HL-60/S4 treated with phorbol 12-myristate 13-acetate at 8.2 ng/mL for 4 days and 3 days (cell line): ENCODE data around the gene NARF.

Source experiments
- in situ Hi-C: fragments of 300-500 bp; cut with MboI; formaldehyde crosslinking; loops from 2 replicates; pipeline ENCODE4 v1.15.0; 2022; ENCODE audit warnings: low sequenced_read_pairs

NARF gene

DNA sequence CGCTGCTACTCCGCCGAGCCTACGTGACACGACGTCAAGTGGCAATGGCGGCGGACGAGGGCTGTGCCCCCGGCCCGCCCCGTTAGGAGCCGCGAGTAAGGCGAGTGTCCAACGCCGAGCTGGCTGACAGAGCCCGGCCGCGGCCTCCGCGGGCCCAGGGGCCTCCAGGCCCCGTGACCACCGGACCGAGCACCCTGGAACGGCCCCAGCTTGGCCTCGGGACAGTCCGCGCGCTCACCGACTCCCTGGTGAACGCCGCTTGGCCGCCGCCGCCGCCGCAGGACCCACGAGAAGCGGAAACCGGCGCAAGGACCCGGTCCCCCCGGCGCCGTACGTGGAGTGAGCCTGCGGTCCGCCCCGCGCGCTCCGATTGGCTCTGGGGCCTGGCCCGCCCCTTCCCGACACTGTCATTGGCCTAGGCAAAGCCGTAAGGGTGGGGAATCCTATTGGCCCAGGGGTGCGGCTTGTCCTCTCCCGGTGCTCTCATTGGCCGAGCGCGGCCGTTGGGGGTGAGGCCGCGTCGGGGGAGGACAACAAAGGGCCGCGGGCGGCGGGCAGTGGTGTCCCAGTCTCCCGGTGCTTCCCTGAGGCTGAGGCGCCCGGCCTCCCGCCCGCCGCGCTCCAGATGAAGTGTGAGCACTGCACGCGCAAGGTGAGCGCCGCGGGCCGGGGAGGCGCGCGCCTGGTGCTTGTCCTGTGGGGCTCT, at the start of gene NARF:
Gene NARF (plus strand): TSS at position 563 of the 706 bp plus-strand sequence. CDS start 63 bp downstream, at position 626.
- in situ Hi-C loops: no loop called here

DNA sequence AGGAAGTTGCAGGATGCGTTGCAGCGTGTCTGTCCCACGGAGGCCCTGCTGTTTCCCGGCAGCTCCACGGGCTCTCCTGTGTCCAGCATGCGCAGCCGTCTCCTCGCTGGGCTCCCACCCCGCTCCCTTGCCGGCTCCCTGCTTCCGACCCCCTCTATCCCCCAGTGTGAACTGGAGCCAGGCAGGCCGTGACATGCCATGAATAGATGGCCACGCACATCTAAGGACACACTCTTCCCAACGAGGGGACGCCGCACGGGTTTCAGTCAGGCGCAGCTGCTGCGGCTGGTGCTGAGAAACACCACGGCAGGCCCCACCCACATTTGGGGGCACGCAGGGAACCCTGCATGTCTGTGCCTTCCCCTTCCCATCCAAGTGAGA, 49.6 kb upstream of the NARF start:
- in situ Hi-C loops: loop anchor here (25.0 kb wide), 1 partner anchor 147 kb away; the partner anchor contains the start of gene CSNK1D

DNA sequence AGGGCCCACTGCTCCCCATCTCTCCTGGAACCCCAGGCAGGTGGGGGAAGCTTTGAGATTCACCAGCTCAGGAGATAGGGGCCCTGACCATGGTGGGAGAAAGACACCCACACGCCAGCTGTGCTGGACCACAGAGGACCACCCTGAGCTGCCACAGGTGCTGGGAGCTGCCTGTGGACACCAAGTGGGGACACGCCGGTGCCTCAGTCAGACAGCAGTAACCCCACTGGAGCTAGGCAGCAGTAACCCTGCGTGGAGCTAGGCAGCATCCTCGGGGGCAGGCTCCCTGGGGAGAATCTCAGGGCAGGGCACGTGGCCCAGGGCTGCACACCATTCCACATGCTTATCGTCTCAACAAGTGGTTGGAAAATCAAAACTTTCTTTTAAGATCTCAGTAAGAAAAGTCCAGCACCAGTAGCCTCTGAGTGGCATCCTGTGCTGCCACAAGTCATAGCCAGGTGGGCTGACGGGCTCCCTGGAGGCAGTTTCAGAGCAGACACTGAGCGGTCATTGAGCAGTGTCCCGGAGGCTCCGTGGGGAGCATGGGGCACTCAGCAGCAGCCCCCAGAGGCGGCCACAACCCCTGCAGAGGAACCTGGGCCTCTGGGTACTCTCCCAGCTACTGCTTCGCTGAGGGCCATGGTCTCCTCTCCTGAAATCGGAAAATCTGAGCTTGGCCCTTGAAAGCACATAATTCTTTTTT, 48.4 kb upstream of the NARF start:
- in situ Hi-C loops: loop anchor here (5.0 to 25.0 kb wide), 2 partner anchors 58 to 148 kb away; partner anchors contain the start of gene CSNK1D

DNA sequence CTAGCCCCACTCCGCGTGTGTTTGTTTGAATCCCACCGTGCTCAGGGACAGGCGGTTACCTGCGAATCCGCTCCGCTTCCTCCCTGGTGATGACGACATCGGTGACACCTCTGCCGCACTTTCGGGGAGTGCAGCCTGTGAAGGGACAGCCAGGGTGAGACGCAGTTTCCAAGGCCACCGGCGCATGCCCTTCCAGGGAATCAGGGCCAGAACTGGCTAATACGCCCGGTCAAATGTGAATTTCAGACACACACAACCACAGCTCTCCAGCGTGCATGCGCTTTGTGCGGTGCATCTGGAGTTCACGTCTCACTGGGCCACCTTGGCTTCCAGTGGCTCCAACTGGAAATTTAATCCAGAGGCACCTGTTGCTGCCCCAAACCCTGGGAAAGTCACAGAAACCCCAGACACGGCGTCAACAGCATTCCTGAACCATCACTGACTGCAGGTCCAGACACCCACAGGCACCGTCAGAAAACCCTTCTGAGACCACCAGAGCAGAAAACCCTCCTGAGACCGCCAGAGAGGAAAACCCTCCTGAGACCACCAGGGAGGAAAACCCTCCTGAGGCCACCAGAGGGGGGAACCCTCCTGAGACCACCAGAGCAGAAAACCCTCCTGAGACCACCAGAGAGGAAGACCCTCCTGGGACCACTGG, 47.0 kb upstream of the NARF start:
- in situ Hi-C loops: loop anchor here (5.0 to 25.0 kb wide), 2 partner anchors 59 to 149 kb away; partner anchors contain the start of gene CSNK1D

DNA sequence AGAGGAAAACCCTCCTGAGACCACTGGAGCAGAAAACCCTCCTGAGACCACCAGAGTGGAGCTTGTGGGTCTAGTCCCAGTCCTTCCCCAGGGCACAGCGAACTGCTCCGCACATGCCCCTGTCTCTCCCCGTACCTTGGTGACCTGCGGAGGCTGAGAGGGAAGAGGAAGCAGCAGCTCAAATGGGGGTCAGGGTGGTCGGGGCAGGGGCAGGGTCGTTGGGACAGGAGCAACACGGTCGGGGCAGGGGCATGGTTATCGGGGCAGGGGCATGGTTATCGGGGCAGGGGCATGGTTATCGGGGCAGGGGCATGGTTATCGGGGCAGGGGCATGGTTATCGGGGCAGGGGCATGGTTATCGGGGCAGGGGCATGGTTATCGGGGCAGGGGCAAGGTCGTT, 46.5 kb upstream of the NARF start:
- in situ Hi-C loops: loop anchor here (5.0 to 25.0 kb wide), 2 partner anchors 60 to 150 kb away; partner anchors contain the start of gene CSNK1D

DNA sequence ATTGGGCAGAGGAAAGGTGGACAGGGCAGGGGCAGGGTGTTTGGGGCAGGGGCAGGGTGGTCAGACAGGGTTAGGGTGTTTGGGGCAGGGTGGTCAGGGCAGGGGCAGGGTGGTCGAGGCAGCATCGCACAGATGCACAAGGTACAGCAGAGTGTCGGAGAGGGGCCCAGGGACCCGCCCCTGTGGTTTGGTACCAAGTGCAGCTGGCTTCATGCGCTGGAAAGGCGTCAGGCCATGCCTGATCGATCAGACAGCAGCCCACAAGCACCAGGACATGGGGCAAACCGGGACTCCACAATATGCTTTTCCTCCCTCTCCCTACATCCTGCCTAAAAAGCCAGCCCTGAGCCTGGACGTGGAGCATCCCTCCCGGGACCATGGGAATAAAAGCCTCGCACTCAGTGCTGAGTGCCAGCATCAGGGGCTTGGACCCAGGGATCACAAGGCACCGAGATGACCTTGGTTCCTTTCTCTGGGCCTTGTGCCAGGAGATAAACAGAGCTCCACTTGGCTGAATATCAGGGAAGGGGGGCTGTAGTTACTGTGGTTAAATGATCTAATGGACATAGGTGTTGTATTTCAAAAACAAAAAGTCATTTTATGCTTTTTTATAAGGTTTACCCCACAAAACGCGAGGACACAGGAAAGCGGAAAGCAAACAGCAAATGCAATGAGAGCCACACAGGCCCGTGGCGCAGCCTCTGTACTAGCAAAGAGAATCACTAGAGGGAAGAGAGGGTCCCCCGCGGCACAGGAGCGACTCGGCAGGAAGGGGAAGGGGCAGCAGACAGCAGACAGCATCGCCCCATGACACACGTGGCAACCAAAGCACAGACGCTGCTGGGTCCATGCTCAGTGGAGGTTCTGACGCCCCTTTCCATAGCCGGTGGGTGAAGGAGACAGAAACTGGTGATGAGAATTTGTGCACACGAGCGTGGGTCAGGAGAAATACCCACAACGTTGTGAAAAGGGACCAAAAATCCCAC, 45.7 kb upstream of the NARF start:
- in situ Hi-C loops: loop anchor here (5.0 to 25.0 kb wide), 2 partner anchors 61 to 151 kb away; partner anchors contain the start of gene CSNK1D

DNA sequence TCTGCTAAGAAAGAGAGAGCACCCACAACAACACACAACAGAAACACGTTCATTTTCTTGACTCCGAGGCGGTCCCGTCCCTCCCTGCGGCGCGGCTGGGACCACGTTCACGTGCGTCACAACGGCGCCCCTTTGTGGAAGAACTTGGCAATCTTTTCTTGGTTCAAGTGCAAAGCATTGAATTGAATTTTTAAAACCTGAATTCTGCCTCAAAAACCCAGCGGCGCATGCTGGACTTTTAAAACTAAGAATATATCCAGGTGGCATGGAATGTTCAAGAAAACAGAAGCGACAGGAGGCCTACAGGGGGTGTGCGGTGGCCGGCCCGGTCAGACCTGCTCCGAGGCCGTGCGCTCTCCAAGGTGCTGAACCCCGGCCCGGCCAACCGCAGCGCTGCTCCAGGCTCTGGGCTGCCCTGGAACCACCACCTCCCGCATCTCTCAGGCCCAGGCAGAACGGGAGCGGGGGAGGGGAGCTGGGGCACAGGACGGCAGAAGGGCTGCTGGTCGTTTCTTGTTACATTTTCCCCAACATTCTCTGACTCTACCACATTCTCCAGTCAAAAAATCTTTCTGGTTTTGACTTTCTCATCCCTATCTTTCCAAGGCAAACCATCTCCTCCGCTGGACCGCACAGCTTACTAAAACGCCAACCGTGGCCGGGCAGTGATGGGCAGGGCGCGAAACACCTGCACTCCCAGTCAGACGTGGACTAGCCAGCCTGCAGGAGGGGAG, 43.8 kb upstream of the NARF start:
- in situ Hi-C loops: loop anchor here (5.0 to 25.0 kb wide), 2 partner anchors 62 to 152 kb away; partner anchors contain the start of gene CSNK1D

DNA sequence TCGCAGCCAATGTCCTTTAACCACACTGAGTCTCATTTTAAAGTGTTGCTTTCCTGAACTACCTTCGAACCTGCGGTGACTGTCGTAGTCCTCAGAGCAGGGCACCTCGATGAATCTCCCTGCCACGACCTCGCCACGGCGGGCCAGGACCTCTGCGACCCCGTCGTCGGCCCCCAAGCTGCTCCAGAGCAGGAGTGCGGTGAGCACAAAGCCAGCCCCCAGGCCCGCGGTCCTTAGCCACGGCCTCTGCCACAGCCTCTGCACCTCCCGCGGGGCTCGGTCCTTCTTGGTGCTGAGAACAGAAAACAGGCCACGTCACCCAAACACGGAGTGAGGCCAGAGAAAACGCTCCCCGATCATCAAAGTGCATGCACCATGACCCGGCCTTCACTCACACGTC, 43.2 kb upstream of the NARF start:
- in situ Hi-C loops: loop anchor here (25.0 kb wide), 1 partner anchor 153 kb away; the partner anchor contains the start of gene CSNK1D

DNA sequence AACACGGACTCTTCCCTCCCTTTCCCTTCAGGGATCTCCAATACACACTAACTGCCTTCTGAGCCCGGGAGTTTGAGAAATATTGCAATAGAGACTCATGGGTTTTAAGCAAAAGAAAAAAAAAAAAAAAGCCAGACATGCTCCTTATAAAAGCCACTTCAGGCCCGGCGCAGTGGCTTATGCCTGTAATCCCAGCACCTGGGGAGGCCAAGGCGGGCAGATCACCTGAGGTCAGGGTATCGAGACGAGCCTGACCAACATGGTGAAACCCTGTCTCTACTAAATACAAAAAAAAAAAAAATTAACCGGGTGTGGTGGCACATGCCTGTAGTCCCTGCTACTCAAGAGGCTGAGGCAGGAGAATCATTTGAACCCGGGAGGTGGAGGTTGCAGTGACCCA, 42.8 kb upstream of the NARF start:
- in situ Hi-C loops: loop anchor here (25.0 kb wide), 1 partner anchor 153 kb away; the partner anchor contains the start of gene CSNK1D

DNA sequence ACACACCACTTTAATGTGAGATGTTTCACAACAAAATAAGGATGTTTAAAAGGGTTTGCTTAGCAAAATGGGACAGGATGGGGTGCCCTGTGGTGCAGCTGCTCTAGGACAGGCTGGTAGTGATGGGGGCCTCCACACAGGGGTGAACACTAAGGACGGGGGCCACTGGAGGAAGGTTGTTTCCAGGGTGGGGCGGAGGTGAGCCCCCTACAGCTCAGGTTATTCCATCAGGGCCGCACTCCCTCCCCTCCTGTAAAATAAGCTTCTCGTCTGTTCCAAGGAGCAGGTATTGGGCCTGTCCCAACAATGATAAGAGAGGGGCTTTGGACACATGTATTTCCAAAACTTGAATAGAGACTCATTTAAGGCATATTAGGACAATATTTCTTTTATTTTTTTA, 42.3 kb upstream of the NARF start:
- in situ Hi-C loops: loop anchor here (25.0 kb wide), 1 partner anchor 154 kb away; the partner anchor contains the start of gene CSNK1D

DNA sequence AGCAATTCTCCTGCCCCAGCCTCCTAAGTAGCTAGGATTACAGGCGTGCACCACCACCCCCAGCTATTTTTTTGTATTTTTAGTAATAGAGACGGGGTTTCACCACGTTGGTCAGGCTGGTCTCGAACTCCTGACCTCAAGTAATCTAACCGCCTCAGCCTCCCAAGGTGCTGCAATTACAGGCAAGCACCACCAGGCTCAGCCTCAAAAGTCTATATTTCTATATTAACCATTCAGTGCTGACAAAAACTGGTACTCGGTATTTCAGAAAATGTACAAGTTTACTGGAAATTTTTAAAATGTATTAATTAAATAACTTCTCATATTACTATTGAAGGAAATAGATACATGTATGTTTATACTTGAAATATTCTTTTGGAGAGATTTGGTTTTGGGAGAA, 41.8 kb upstream of the NARF start:
- in situ Hi-C loops: loop anchor here (25.0 kb wide), 1 partner anchor 154 kb away; the partner anchor contains the start of gene CSNK1D

DNA sequence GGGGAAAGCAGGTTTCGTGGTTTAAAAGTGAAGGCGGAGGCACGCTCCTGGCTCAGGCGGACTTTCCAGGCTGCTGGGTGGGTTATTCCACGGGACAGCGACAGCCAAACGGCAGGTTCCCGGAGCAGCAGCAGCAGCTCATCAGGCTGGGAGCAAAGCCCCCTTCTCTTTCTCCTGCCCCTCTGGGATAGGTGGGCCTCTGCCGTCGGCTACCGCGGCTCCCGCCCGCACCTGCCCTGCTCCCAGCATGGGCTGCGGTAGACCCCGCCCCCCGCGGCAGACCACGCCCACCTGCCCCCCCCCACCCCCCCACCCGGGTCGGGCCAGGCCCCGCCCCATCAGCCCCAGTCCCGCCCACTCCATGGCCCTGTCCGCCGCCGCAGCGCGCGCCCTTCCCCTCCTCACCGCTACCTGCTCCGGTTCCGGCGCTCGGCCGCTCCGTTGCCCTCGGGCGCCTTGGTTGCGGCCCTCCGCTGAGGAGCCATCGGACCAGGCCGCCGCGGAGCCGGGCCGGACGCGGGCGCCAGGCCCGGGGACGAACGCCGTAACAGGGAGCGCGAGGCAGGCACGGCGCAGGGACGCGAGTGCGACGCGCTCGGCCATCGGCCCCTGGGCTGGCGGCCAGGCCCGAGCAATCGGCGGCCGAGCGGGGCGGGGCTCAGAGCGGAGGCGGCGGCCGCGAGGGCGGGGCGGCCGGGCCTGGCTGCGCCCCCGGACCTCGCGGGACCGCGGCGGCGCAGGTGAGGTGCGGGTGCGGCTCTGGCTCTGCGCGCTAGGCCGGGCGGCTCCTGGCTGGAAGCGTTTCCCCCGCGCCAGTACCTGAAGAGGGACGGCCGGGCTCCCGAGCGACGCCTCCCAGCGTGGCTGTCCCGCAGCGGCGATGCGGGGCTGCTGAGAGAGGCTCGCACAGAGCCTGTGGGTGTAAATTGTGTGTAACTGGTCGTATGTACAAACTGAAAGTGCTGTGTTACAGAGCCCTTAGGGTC, 40.2 kb upstream of the NARF start, which contains the start of the genes HEXD and OGFOD3:
Gene HEXD (plus strand): TSS at position 347 of the 986 bp plus-strand sequence. CDS start 1,453 bp downstream, outside the sequence.
Gene OGFOD3 (minus strand): TSS at position 586 of the 986 bp plus-strand sequence. CDS start 101 bp downstream, at position 485.
- in situ Hi-C loops: loop anchor here (25.0 kb wide), 1 partner anchor 156 kb away; the partner anchor contains the start of gene CSNK1D

DNA sequence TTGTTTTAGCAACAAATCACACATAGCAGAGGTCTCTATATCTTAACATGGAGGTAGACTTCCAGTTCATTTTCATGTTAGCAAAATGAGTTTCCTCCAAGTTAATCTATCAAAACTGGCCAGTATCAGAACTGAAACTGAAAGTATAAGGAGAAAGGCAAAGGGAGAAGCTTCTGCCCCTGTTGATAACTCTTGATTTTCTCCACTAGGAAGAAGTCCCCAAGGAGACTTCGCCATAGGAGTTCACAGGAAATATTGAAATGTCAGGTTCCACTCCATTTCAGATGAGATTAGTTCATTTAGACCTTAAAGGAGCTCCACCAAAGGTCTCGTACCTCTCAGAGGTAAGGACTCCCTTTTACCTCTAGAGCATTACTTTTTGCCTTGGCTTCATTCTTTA, 39.0 kb upstream of the NARF start:
- in situ Hi-C loops: loop anchor here (25.0 kb wide), 1 partner anchor 157 kb away; the partner anchor contains the start of gene CSNK1D

DNA sequence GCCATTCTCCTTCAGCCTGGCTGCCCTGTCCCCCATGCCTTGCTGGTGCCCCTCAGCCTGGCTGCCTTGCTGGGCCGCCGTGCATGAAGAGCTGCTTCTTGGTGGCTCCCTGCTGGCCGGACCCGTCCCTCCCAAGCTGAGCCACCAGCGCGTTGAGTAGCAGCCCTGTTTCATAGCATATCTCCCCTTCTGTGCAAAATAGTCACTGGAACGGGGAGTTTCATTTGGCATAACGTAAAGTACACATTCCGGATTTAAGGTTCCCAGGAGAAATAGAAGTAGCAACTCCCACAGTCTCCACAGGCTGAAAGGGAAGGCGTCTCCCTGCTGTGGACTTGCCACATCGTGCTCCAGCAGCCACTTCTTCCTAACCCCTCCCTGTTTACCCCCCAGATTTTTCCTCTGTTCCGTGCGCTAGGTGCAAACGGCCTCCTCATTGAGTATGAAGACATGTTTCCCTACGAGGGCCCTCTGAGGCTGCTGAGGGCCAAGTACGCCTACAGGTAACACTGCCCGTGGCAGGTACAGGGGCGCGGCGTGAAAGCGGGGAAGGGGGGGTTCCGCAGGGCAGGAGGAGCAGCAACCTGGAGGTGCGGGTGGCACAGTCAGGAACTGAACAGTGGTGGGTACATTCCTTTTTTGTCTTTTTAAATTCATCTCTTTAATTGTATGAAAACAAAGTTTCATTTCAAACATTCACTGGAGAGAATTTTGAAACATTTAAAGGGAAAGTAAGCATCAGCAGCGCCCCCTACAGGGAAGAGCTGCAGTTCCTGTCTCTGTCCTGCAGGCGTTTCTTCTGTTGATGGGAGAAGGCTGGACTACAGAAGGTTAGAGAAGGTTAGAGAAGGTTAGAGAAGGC, 34.3 kb upstream of the NARF start:
- in situ Hi-C loops: loop anchor here (25.0 kb wide), 1 partner anchor 162 kb away; the partner anchor contains the start of gene CSNK1D

DNA sequence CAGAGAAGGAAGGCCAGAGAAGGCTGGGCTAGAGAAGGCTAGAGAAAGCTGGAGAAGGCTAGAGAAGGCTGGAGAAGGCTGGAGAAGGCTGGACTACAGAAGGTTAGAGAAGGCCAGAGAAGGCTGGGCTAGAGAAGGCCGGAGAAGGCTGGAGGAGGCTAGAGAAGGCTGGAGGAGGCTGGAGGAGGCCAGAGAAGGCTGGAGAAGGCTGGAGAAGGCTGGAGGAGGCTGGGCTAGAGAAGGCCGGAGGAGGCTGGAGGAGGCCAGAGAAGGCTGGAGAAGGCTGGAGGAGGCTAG, 33.7 kb upstream of the NARF start:
- in situ Hi-C loops: loop anchor here (25.0 kb wide), 1 partner anchor 163 kb away; the partner anchor contains the start of gene CSNK1D

DNA sequence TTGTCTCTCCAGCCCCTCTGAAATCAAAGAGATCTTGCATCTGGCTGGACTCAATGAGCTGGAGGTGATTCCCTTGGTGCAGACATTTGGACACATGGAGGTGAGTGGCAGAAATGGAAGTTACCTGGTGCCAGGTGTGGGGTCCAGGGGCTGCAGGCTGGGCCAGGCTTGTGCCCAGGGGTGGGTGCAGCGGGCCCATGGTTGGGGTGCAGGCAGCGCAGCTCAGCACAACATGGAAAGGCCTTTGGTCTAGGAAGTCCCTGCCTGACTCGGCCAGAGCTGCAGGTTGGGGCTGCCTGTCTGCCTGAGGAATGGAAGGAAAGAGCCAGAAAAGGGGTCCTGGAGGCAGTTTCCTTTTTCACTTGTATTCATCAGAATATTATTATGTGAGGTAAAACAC, 30.0 kb upstream of the NARF start:
- in situ Hi-C loops: no loop called here

DNA sequence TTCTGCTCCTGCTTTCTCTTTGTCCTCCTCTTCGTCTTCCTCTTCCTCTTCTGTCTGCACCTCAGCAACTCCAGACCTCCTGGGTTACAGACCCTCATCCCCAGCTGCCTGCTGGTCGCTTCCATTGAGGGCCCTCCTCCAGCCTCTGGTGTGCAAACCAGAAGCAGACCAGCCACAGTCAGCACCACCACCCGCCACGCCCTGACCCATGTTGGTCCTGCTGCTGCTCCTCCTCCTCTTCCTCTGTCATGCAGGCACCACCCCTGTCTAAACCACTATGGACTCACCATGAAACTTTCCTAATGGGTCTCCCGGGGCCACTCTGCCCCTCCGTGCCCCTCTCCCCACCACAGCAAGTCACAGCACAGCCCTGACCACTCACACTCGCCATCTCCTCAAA, 28.7 kb upstream of the NARF start:
- in situ Hi-C loops: no loop called here
